Chondrocyte (in vitro differentiated cells): ENCODE results near the gene EXOC1L. TPM values are rescaled to one million over a fixed set of nuclear protein-coding genes. Genes with fewer than 3 reads are reported as not detected.

Experiments
- DNase-seq: peaks from one replicate; pipeline ENCODE4 v3.0.0; 2021; ENCODE audit warnings: mixed read lengths, low spot score
- H3K27ac Mint-ChIP-seq: one replicate; pipeline ENCODE4 v1.8.0; 2021; ENCODE audit warnings: mild to moderate bottlenecking, moderate library complexity, mixed read lengths; ENCODE audit not compliant: unreplicated experiment
- H3K27me3 Mint-ChIP-seq: 2 replicates; pipeline ENCODE4 v1.8.0; 2021; ENCODE audit warnings: low read depth, mixed read lengths
- H3K36me3 Mint-ChIP-seq: 2 replicates; pipeline ENCODE4 v1.8.0; 2021; ENCODE audit warnings: low read depth, mixed read lengths
- H3K4me1 Mint-ChIP-seq: 2 replicates; pipeline ENCODE4 v1.8.0; 2021; ENCODE audit warnings: low read depth, mild to moderate bottlenecking, mixed read lengths
- H3K4me3 Mint-ChIP-seq: one replicate; pipeline ENCODE4 v1.8.0; 2021; ENCODE audit warnings: mild to moderate bottlenecking, moderate library complexity, mixed read lengths; ENCODE audit not compliant: unreplicated experiment
- H3K9me3 Mint-ChIP-seq: 2 replicates; pipeline ENCODE4 v1.8.0; 2021; ENCODE audit warnings: low read depth, mixed read lengths
- total RNA-seq: library from RNA; stranded (reverse); gene quantifications from 3 replicates; pipeline ENCODE4 v1.2.1, GENCODE V29; 2021
- TF ChIP-seq, protein P1 (sequence below): fragments of 200-600 bp; sonication (generic); IDR thresholded peaks from 2 replicates; pipeline ENCODE4 v1.5.0; 2021; ENCODE audit warnings: antibody characterized with exemption, mild to moderate bottlenecking, moderate library complexity

Gene EXOC1L
- total RNA-seq, 1 donor from 2014 or later: not detected

DNA sequence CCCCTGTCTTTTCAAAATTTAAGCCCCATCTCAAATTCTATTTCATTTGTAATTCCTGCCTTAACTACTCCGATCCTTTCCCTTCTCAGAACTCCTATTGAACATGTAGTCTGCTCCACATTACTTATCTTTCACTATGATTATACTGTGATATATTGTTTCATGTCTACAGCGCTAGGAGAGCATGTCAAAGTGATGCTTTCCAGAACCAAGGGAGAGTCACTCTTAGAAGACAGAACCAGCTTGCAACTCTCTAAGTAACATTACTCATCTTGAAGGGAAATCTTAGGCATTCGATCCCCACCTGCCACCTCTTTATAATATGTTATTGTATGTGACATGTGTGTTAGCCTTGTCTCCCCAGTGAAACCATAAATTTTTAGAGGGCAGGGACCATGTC is 10.5 kb downstream of the EXOC1L start:
- TF ChIP-seq, protein P1, sequence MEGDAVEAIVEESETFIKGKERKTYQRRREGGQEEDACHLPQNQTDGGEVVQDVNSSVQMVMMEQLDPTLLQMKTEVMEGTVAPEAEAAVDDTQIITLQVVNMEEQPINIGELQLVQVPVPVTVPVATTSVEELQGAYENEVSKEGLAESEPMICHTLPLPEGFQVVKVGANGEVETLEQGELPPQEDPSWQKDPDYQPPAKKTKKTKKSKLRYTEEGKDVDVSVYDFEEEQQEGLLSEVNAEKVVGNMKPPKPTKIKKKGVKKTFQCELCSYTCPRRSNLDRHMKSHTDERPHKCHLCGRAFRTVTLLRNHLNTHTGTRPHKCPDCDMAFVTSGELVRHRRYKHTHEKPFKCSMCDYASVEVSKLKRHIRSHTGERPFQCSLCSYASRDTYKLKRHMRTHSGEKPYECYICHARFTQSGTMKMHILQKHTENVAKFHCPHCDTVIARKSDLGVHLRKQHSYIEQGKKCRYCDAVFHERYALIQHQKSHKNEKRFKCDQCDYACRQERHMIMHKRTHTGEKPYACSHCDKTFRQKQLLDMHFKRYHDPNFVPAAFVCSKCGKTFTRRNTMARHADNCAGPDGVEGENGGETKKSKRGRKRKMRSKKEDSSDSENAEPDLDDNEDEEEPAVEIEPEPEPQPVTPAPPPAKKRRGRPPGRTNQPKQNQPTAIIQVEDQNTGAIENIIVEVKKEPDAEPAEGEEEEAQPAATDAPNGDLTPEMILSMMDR: no peak
- no peak overlapping the region for H3K4me3 Mint-ChIP-seq
- peaks cover 41% of the 10 kb centered on the region for H3K27me3 Mint-ChIP-seq
- H3K36me3 Mint-ChIP-seq: no peaks in the 10 kb centered on the region
- no peak for DNase-seq
- H3K4me1 Mint-ChIP-seq: no peaks in the 10 kb centered on the region
- H3K27ac Mint-ChIP-seq: no peak overlapping the region
- no peaks in the 10 kb centered on the region for H3K9me3 Mint-ChIP-seq

DNA sequence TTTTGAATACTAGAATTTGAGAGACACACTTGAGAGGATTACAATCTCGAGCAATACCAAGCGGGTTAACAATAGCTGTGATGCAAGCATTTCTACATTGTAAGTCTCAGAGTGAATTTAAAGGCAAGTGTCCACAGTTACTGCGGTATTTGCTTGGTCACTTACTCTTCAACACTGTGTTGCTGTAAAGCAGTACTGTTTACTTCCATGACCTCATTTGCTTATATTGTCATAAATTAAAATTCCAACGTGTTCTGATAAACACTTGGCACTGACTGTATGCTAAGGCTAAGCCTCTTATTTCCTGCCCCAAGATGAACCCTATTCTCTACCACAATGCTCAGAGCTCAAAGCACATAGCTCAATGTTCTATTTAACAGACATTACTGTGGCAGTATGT is 11.1 kb downstream of the EXOC1L start:
- Mint-ChIP-seq H3K4me3 (no peak overlapping the region), H3K4me1 (no peaks in the 10 kb centered on the region), H3K9me3 (no peaks in the 10 kb centered on the region), H3K27me3 (peaks cover 45% of the 10 kb centered on the region), H3K27ac (no peak overlapping the region), H3K36me3 (no peaks in the 10 kb centered on the region)
- no peak for DNase-seq
- TF ChIP-seq, protein P1: no peak

DNA sequence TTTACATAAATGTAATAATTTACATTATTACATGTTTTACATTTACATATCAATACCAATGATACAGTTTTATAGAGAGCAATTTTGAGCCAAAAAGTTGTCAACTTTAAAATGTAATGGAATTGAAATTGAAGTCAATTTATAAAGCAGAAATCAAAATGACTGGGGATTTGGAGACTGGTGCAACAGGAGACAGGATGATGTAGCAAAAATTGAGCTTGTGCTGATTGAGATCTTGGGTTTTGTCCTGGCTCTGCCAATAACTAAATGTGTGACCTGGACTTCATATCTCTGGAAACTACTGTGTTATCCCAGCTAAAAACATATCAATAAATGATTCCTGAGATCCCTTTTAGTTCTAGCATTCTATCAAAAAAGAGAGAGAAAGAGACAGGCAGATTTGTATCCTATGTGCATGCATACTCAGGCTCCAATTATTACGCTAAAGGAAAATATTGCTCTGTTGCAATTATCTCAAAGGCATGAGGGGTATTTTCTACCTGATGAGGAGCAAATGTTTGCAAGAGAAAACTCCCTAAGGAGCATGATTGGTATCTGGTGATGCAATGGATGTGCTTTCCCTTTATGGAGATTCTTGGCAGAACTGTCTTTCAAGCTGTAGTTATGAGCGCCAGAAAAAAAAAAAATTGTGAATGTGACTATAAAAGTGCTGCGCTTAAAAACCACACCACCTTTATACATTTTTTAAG is 14.7 kb downstream of the EXOC1L start:
- H3K36me3 Mint-ChIP-seq: no peaks in the 10 kb centered on the region
- peaks cover 32% of the 10 kb centered on the region for H3K27me3 Mint-ChIP-seq
- H3K9me3 Mint-ChIP-seq: peaks cover 4% of the 10 kb centered on the region
- H3K4me3 Mint-ChIP-seq: no peak overlapping the region
- TF ChIP-seq, protein P1: no peak
- H3K4me1 Mint-ChIP-seq: no peaks in the 10 kb centered on the region
- no peak for DNase-seq
- H3K27ac Mint-ChIP-seq: no peak overlapping the region

DNA sequence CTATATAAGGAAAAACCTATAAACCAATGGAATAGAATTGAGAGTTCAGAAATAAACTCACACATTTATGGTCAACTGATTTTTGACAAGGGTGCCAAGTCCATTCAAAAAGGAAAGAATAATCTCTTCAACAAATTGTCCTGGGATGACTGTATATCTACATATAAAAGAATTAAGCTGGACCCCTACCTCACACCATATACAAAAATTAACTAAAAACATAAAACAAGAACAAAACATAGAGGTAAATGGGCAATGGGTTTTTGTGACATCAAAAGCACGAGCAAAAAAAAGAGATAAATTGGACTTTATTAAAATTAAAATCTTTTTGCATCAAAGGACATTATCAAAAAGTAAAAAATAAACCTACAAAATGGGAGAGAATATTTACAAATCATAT is 18.3 kb downstream of the EXOC1L start:
- H3K9me3 Mint-ChIP-seq: peaks cover 10% of the 10 kb centered on the region
- H3K4me1 Mint-ChIP-seq: peaks cover 11% of the 10 kb centered on the region
- TF ChIP-seq, protein P1: no peak
- no peaks in the 10 kb centered on the region for H3K36me3 Mint-ChIP-seq
- DNase-seq: no peak
- H3K27ac Mint-ChIP-seq: no peak overlapping the region
- H3K4me3 Mint-ChIP-seq: no peak overlapping the region
- peaks cover 15% of the 10 kb centered on the region for H3K27me3 Mint-ChIP-seq

DNA sequence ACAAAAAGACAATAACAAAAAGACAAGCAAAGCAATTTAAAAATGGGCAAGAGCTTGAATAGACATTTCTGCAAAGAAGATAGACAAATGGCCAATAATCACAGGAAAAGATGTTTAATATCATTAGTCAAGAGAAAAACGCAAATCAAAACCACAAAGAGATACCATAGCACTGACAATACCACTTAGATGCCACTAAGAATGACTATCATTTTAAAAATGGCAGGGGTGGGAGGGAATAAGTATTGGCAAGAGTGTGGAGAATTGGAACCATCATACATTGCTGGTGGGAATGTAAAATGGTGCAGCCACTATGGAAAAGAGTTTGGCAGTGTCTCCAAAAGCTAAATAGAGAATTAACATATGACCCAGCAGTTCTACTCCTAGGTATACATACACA is 18.8 kb downstream of the EXOC1L start:
- TF ChIP-seq, protein P1: no peak
- Mint-ChIP-seq H3K4me3 (no peak overlapping the region), H3K4me1 (peaks cover 11% of the 10 kb centered on the region), H3K27me3 (peaks cover 15% of the 10 kb centered on the region), H3K27ac (no peak overlapping the region), H3K36me3 (no peaks in the 10 kb centered on the region), H3K9me3 (peaks cover 10% of the 10 kb centered on the region)
- no peak for DNase-seq
